NT2/D1 (cell line): ENCODE measurements around the gene KMT2D.

Source experiments
- SUZ12 ChIP-seq: IDR thresholded peaks from 2 replicates; pipeline ENCODE4 v1.6.1; 2011; ENCODE audit not compliant: insufficient read length, insufficient read depth; ENCODE audit errors: extremely low read depth
- YY1 ChIP-seq: IDR thresholded peaks from 2 replicates; pipeline ENCODE4 v1.6.1; 2011; ENCODE audit not compliant: insufficient read length, insufficient read depth
- ZNF274 ChIP-seq: IDR thresholded peaks from 2 replicates; pipeline ENCODE4 v1.6.1; 2011; ENCODE audit warnings: mild to moderate bottlenecking, low read depth, low read length

GRCh38 chr12:49022558-49023178 is 37.9 kb downstream of the KMT2D start:
- TF ChIP-seq SUZ12 (no peak), YY1 (no peak), ZNF274 (no peak)
